Upper lobe of left lung (tissue), 4 donors: ENCODE measurements around the gene CCDC77.

Experiments
- EP300 ChIP-seq, 4 donors: sonication (generic); formaldehyde crosslinking; IDR thresholded peaks; one replicate each; pipeline ENCODE4 v1.5.1; 2017; ENCODE audit warnings: antibody characterized with exemption in 4 of 4, control low read depth in 2 of 4
- POLR2A ChIP-seq, 4 donors: fragments of 450-650 bp; IDR thresholded peaks; one replicate each; pipeline ENCODE4 v1.5.1; 2016 to 2017; ENCODE audit warnings: antibody characterized with exemption in 4 of 4, mild to moderate bottlenecking in 2 of 4
- POLR2AphosphoS5 ChIP-seq, 2 donors: sonication (generic); formaldehyde crosslinking; IDR thresholded peaks; one replicate each; pipeline ENCODE4 v1.5.1; 2017; ENCODE audit warnings: antibody characterized with exemption in 2 of 2
- TF ChIP-seq, protein P1 (sequence below), 6 experiments: fragments of 450-650 bp in 4 of 6; fragments of 200-600 bp in 2 of 6; sonication (generic) in 2 of 6; IDR thresholded peaks; one replicate each; pipeline ENCODE4 v1.5.1; 2016 to 2019; ENCODE audit warnings: antibody characterized with exemption in 6 of 6

DNA sequence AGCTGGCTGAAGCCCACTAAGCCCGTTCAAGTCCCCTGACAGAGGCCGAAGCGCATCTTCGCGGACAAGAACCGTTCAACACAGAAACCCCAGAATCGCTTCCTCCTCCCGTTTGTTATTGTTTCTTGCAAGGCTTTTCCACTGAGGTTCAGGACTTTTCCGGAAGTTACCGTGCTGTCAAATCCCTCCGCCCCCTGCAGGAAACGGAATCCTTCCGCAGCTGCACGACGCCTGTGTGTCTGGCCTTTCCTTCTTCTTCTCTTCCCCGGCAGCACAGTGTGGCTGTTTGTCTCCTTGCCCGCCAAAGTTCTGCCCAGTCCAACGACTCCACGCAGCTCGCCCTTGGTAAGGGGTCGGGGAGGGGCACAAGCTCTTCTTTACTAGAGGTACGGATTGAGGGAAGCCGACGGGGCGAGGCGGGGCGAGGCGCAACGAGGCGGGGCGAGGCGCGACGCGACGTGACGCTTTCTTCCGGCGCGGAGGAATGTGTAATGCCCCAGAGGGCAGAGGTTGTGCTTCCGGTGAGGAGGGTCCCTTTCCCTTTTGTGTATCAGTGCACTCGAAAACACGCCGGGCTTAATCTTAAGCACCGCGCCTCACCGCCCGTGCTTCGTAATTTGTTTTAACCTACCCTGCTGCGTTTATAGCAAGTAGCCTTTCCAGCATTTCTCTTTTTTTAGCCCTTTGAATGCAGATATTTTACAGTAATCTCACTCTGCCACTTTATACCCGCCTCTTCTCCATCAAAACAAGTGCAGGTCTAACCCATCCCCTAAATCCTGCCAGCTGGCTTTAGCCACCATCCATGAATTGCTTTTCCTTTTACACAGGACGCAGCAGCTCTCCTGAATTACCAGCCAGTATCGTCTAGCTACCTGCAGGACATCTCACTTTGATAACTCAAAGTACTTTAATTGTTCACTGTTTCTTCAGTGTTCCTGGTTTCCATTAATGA lies 12.0 kb upstream of the CCDC77 start, which contains the start of gene KDM5A:
- TF ChIP-seq, protein P1, sequence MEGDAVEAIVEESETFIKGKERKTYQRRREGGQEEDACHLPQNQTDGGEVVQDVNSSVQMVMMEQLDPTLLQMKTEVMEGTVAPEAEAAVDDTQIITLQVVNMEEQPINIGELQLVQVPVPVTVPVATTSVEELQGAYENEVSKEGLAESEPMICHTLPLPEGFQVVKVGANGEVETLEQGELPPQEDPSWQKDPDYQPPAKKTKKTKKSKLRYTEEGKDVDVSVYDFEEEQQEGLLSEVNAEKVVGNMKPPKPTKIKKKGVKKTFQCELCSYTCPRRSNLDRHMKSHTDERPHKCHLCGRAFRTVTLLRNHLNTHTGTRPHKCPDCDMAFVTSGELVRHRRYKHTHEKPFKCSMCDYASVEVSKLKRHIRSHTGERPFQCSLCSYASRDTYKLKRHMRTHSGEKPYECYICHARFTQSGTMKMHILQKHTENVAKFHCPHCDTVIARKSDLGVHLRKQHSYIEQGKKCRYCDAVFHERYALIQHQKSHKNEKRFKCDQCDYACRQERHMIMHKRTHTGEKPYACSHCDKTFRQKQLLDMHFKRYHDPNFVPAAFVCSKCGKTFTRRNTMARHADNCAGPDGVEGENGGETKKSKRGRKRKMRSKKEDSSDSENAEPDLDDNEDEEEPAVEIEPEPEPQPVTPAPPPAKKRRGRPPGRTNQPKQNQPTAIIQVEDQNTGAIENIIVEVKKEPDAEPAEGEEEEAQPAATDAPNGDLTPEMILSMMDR (IDR thresholded peaks at IDR 0.05) = peak in 4 of 6 experiments; percentile 9 to 46 (median 30)
- peak; percentile 81 to 84 for TF ChIP-seq POLR2AphosphoS5 (IDR thresholded peaks at IDR 0.05)
- TF ChIP-seq POLR2A (IDR thresholded peaks at IDR 0.05) = peak in 3 of 4 donors; percentile 57 to 72 (median 63)
- TF ChIP-seq EP300 (IDR thresholded peaks at IDR 0.05) = peak in 1 of 4 donors; percentile 24
